Peyer's patch (tissue), 4 donors: Measurements from ENCODE around the gene MEF2D.

ENCODE experiments used
- CTCF ChIP-seq, 6 experiments: fragments of 450-650 bp in 4 of 6; fragments of 200-600 bp in 2 of 6; sonication (generic) in 1 of 6; IDR thresholded peaks; one replicate each; pipeline ENCODE4 v1.5.1; 2017 to 2019; ENCODE audit warnings: antibody characterized with exemption in 6 of 6, mild to moderate bottlenecking in 3 of 6, moderate library complexity in 1 of 6
- POLR2A ChIP-seq, 2 donors: fragments of 450-650 bp; IDR thresholded peaks; one replicate each; pipeline ENCODE4 v1.5.1; 2017; ENCODE audit warnings: antibody characterized with exemption in 2 of 2, mild to moderate bottlenecking in 2 of 2, moderate library complexity in 2 of 2

GRCh38 chr1:156422602-156423091, 77.9 kb downstream of the MEF2D start:
- TF ChIP-seq CTCF (IDR thresholded peaks at IDR 0.05) (no peak), POLR2A (IDR thresholded peaks at IDR 0.05) (no peak)
